SJSA1 (cell line): ENCODE results near the gene KBTBD3. TPM values are rescaled to one million over a fixed set of nuclear protein-coding genes. Genes with fewer than 3 reads are reported as not detected.

Experiments
- DNase-seq, 2 experiments: peaks; one replicate each; pipeline ENCODE4 v3.0.0-alpha.2; 2015 to 2020; ENCODE audit warnings: low spot score in 2 of 2, low read depth in 1 of 2
- H3K27ac ChIP-seq: fragments of 250-450 bp; sonication (Bioruptor Pico); 2 replicates; pipeline ENCODE4 v1.5.1; 2020; ENCODE audit warnings: mild to moderate bottlenecking, moderate library complexity
- H3K27me3 ChIP-seq: fragments of 250-450 bp; sonication (Bioruptor Pico); replicated peaks from 2 replicates; pipeline ENCODE4 v1.5.1; 2020; ENCODE audit warnings: mild to moderate bottlenecking, moderate library complexity
- H3K36me3 ChIP-seq: fragments of 250-450 bp; sonication (Bioruptor Pico); 2 replicates; pipeline ENCODE4 v1.5.1; 2020; ENCODE audit warnings: mild to moderate bottlenecking
- H3K4me1 ChIP-seq: fragments of 250-450 bp; sonication (Bioruptor Pico); replicated peaks from 2 replicates; pipeline ENCODE4 v1.6.1; 2021; ENCODE audit warnings: mild to moderate bottlenecking
- H3K4me3 ChIP-seq: fragments of 250-450 bp; sonication (Bioruptor Pico); 2 replicates; pipeline ENCODE4 v1.5.1; 2020; ENCODE audit warnings: mild to moderate bottlenecking
- H3K9me3 ChIP-seq: fragments of 250-450 bp; sonication (Bioruptor Pico); replicated peaks from 2 replicates; pipeline ENCODE4 v1.5.1; 2020; ENCODE audit warnings: mild to moderate bottlenecking
- total RNA-seq: library from RNA; depleted of rRNA; stranded (reverse); fragments of >200 nt; shearing (Covaris generic); gene quantifications from 2 replicates; pipeline ENCODE4 v1.2.3, GENCODE V29; 2014; rRNA removed

The KBTBD3 gene
- 0.16 and 0.76 TPM in 2 replicates for total RNA-seq

GRCh38 chr11:106076919-106077608 lies at the start of gene KBTBD3:
Gene KBTBD3 (minus strand): TSS chr11:106077347. CDS start chr11:106059097, 18,250 bp downstream.
- DNase-seq, result peak; percentile 85 to 95
- Histone ChIP-seq H3K4me1 (no peaks in the 10 kb centered on the region), H3K4me3 (peak within 1 kb of the TSS; percentile 87), H3K27me3 (no peaks in the 10 kb centered on the region), H3K27ac (peak within 1 kb of the TSS; percentile 82), H3K36me3 (peaks cover 8% of the 10 kb centered on the region; the same call in 1 of the 2 replicates), H3K9me3 (no peaks in the 10 kb centered on the region)

- H3K27me3 ChIP-seq, result no peaks in the 10 kb centered on the region
- DNase-seq, result peak in 1 of 2 experiments; percentile 26
- no peaks in the 10 kb centered on the region for H3K36me3 ChIP-seq
- peaks cover 7% of the 10 kb centered on the region for H3K4me1 ChIP-seq
- peak overlapping the region; percentile 58 for H3K27ac ChIP-seq
- no peaks in the 10 kb centered on the region for H3K9me3 ChIP-seq
- no peak overlapping the region for H3K4me3 ChIP-seq
Measured at GRCh38 chr11:106121570-106122320, 44.6 kb upstream of the KBTBD3 start.

- H3K9me3 ChIP-seq, result no peaks in the 10 kb centered on the region
- DNase-seq, result no peak
- H3K36me3 ChIP-seq, result no peaks in the 10 kb centered on the region
- no peaks in the 10 kb centered on the region for H3K27me3 ChIP-seq
- no peak overlapping the region for H3K27ac ChIP-seq
- H3K4me1 ChIP-seq, result no peaks in the 10 kb centered on the region
- no peak overlapping the region for H3K4me3 ChIP-seq
Measured at GRCh38 chr11:106105986-106106385, 28.8 kb upstream of the KBTBD3 start.

GRCh38 chr11:106101819-106102218 lies 24.7 kb upstream of the KBTBD3 start:
- no peak overlapping the region for H3K4me3 ChIP-seq

GRCh38 chr11:106101370-106101769 lies 24.2 kb upstream of the KBTBD3 start:
- Histone ChIP-seq H3K27ac (no peak overlapping the region), H3K4me1 (no peaks in the 10 kb centered on the region), H3K9me3 (no peaks in the 10 kb centered on the region), H3K36me3 (peaks cover 8% of the 10 kb centered on the region), H3K27me3 (no peaks in the 10 kb centered on the region), H3K4me3 (no peak overlapping the region)
- DNase-seq, result no peak

More at GRCh38 chr11:106101819-106102218, 24.7 kb upstream of the KBTBD3 start:
- H3K9me3 ChIP-seq, result no peaks in the 10 kb centered on the region
- DNase-seq, result no peak
- H3K27me3 ChIP-seq, result no peaks in the 10 kb centered on the region
- no peaks in the 10 kb centered on the region for H3K4me1 ChIP-seq
- H3K36me3 ChIP-seq, result peaks cover 8% of the 10 kb centered on the region
- H3K27ac ChIP-seq, result no peak overlapping the region

GRCh38 chr11:106098893-106099553 lies 21.9 kb upstream of the KBTBD3 start:
- H3K27me3 ChIP-seq, result no peaks in the 10 kb centered on the region
- H3K27ac ChIP-seq, result no peak overlapping the region
- H3K4me1 ChIP-seq, result no peaks in the 10 kb centered on the region
- no peaks in the 10 kb centered on the region for H3K9me3 ChIP-seq
- H3K36me3 ChIP-seq, result peaks cover 8% of the 10 kb centered on the region
- H3K4me3 ChIP-seq, result no peak overlapping the region
- DNase-seq, result no peak

GRCh38 chr11:106092446-106092845 lies 15.3 kb upstream of the KBTBD3 start:
- no peaks in the 10 kb centered on the region for H3K9me3 ChIP-seq
- H3K36me3 ChIP-seq, result peaks cover 13% of the 10 kb centered on the region
- no peak overlapping the region for H3K27ac ChIP-seq
- no peaks in the 10 kb centered on the region for H3K27me3 ChIP-seq
- no peak overlapping the region for H3K4me3 ChIP-seq
- peaks cover 16% of the 10 kb centered on the region for H3K4me1 ChIP-seq
- DNase-seq, result no peak

GRCh38 chr11:106091480-106092123 lies 14.5 kb upstream of the KBTBD3 start:
- Histone ChIP-seq H3K4me3 (no peak overlapping the region), H3K27me3 (no peaks in the 10 kb centered on the region), H3K4me1 (peaks cover 16% of the 10 kb centered on the region), H3K36me3 (peaks cover 9% of the 10 kb centered on the region), H3K27ac (peak overlapping the region; percentile 57), H3K9me3 (no peaks in the 10 kb centered on the region)
- peak in 1 of 2 experiments; percentile 40 for DNase-seq

- peaks cover 9% of the 10 kb centered on the region for H3K36me3 ChIP-seq
- H3K9me3 ChIP-seq, result no peaks in the 10 kb centered on the region
- H3K27ac ChIP-seq, result no peak overlapping the region
- H3K4me1 ChIP-seq, result peaks cover 16% of the 10 kb centered on the region
- no peaks in the 10 kb centered on the region for H3K27me3 ChIP-seq
- H3K4me3 ChIP-seq, result no peak overlapping the region
- peak in 1 of 2 experiments; percentile 11 for DNase-seq
Measured at GRCh38 chr11:106088896-106089295, 11.7 kb upstream of the KBTBD3 start.

- Histone ChIP-seq H3K4me1 (peaks cover 16% of the 10 kb centered on the region), H3K9me3 (no peaks in the 10 kb centered on the region), H3K4me3 (no peak overlapping the region), H3K36me3 (peaks cover 9% of the 10 kb centered on the region), H3K27me3 (no peaks in the 10 kb centered on the region), H3K27ac (no peak overlapping the region)
- peak in 1 of 2 experiments; percentile 10 for DNase-seq
Measured at GRCh38 chr11:106087815-106088435, 10.8 kb upstream of the KBTBD3 start.

GRCh38 chr11:106086850-106087249 lies 9.7 kb upstream of the KBTBD3 start:
- no peak for DNase-seq
- Histone ChIP-seq H3K27me3 (no peaks in the 10 kb centered on the region), H3K9me3 (no peaks in the 10 kb centered on the region), H3K4me3 (no peak overlapping the region), H3K27ac (no peak overlapping the region), H3K36me3 (peaks cover 7% of the 10 kb centered on the region), H3K4me1 (peaks cover 14% of the 10 kb centered on the region)

GRCh38 chr11:106086135-106086534 lies 9.0 kb upstream of the KBTBD3 start:
- H3K27ac ChIP-seq, result no peak overlapping the region
- H3K36me3 ChIP-seq, result peaks cover under 1% of the 10 kb centered on the region; the same call in 1 of the 2 replicates
- peaks cover 8% of the 10 kb centered on the region for H3K4me1 ChIP-seq
- DNase-seq, result no peak
- H3K4me3 ChIP-seq, result no peak overlapping the region
- no peaks in the 10 kb centered on the region for H3K9me3 ChIP-seq
- no peaks in the 10 kb centered on the region for H3K27me3 ChIP-seq

GRCh38 chr11:106082096-106082495 lies 4.9 kb upstream of the KBTBD3 start:
- Histone ChIP-seq H3K27me3 (no peaks in the 10 kb centered on the region), H3K36me3 (peaks cover 8% of the 10 kb centered on the region; the same call in 1 of the 2 replicates), H3K27ac (no peak overlapping the region), H3K4me1 (no peaks in the 10 kb centered on the region), H3K9me3 (no peaks in the 10 kb centered on the region), H3K4me3 (no peak overlapping the region)
- no peak for DNase-seq
